Measurements from ENCODE around the gene ALPL. TPM values are rescaled to one million over a fixed set of nuclear protein-coding genes. Genes with fewer than 3 reads are reported as not detected.

ALPL gene
- total and polyA plus RNA-seq, 10 of the 15 experiments (the other 5 are each of a cell fraction or from before 2014, with no cell fraction given): 0.07 to 0.59 (median 0.31) TPM; not detected in 2

DNA sequence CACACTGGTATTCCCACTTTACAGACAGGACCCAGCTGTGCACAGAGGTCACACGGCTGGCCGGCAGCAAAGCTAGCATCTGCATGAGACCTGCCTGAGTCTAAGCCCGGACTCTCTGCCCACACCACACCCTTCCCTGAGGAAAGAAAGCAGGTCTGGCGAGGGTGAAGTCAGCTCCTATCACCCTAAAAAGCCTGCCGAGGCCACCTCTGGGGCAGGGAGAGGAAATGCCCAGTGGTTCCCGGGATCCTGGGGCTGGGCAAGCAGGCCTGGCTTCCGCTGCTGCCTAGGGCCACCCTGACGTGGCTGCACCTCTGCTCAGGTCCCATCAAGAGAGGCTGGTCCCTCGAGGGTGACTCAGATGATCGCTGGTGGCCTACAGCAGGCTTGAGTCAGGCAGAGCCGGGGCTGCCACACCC, 117.7 kb downstream of the ALPL start (continued):
- TF ChIP-seq, protein P1, sequence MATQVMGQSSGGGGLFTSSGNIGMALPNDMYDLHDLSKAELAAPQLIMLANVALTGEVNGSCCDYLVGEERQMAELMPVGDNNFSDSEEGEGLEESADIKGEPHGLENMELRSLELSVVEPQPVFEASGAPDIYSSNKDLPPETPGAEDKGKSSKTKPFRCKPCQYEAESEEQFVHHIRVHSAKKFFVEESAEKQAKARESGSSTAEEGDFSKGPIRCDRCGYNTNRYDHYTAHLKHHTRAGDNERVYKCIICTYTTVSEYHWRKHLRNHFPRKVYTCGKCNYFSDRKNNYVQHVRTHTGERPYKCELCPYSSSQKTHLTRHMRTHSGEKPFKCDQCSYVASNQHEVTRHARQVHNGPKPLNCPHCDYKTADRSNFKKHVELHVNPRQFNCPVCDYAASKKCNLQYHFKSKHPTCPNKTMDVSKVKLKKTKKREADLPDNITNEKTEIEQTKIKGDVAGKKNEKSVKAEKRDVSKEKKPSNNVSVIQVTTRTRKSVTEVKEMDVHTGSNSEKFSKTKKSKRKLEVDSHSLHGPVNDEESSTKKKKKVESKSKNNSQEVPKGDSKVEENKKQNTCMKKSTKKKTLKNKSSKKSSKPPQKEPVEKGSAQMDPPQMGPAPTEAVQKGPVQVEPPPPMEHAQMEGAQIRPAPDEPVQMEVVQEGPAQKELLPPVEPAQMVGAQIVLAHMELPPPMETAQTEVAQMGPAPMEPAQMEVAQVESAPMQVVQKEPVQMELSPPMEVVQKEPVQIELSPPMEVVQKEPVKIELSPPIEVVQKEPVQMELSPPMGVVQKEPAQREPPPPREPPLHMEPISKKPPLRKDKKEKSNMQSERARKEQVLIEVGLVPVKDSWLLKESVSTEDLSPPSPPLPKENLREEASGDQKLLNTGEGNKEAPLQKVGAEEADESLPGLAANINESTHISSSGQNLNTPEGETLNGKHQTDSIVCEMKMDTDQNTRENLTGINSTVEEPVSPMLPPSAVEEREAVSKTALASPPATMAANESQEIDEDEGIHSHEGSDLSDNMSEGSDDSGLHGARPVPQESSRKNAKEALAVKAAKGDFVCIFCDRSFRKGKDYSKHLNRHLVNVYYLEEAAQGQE (IDR thresholded peaks at IDR 0.05; ENCODE audit: low read depth, low read length): no peak
- TF ChIP-seq FOS (IDR thresholded peaks at IDR 0.05; ENCODE audit: borderline replicate concordance, extremely low read depth, insufficient read length) (no peak), JUND (IDR thresholded peaks at IDR 0.05; ENCODE audit: low read depth, low read length) (no peak), RAD21 (IDR thresholded peaks at IDR 0.05; ENCODE audit: insufficient read depth, low read depth, low read length) (no peak)

Other genes starting within 250 kb of the ALPL start
- gene ECE1, start 219.0 kb upstream of the ALPL start, total RNA-seq (2014; rRNA removed): 39.9 and 40.5 TPM in 2 replicates
- gene ECE1, start 219.0 kb upstream of the ALPL start, total RNA-seq (2014; rRNA removed; fragmentation: Illumina TruSeq; extraction: Trizol): 19.2 and 20.4 TPM in 2 replicates
- 81.0 and 81.5 TPM in 2 replicates for gene ECE1, start 219.0 kb upstream of the ALPL start, total RNA-seq (2021)
- 23.4 and 34.2 TPM in 2 replicates for gene ECE1, start 219.0 kb upstream of the ALPL start, polyA plus RNA-seq (2011; rRNA removed)
- 39.6 and 50.9 TPM in 2 replicates for gene ECE1, start 219.0 kb upstream of the ALPL start, polyA plus RNA-seq (2014; fragmentation: Illumina TruSeq; extraction: Trizol)
- gene ECE1, start 219.0 kb upstream of the ALPL start, polyA plus RNA-seq (2014; fragmentation: Nextera tagmentation; extraction: Ambion mirVana): 1 to 10 TPM in 1 of 2 experiments, under 1 TPM in 1; 0.97 to 2.4 TPM
- 32.2 and 41.0 TPM in 2 replicates for gene ECE1, start 219.0 kb upstream of the ALPL start, polyA plus RNA-seq (2014; rRNA removed)
- 10 to 100 TPM; 40.5 to 43.6 TPM for gene ECE1, start 219.0 kb upstream of the ALPL start, polyA plus RNA-seq (2016; fragmentation: Nextera tagmentation; extraction: Ambion mirVana)
- gene NBPF3, start 69.3 kb upstream of the ALPL start, total RNA-seq (2014; rRNA removed): 2.8 and 3.6 TPM in 2 replicates
- gene NBPF3, start 69.3 kb upstream of the ALPL start, total RNA-seq (2014; rRNA removed; fragmentation: Illumina TruSeq; extraction: Trizol): 3.4 and 4.1 TPM in 2 replicates
- gene NBPF3, start 69.3 kb upstream of the ALPL start, total RNA-seq (2021): 4.0 TPM in 2 replicates
- gene NBPF3, start 69.3 kb upstream of the ALPL start, polyA plus RNA-seq (2011; rRNA removed): 4.4 and 5.2 TPM in 2 replicates
- 3.0 and 3.3 TPM in 2 replicates for gene NBPF3, start 69.3 kb upstream of the ALPL start, polyA plus RNA-seq (2014; fragmentation: Illumina TruSeq; extraction: Trizol)
- under 1 TPM; 0.56 to 0.66 TPM for gene NBPF3, start 69.3 kb upstream of the ALPL start, polyA plus RNA-seq (2014; fragmentation: Nextera tagmentation; extraction: Ambion mirVana)
- 2.4 and 2.6 TPM in 2 replicates for gene NBPF3, start 69.3 kb upstream of the ALPL start, polyA plus RNA-seq (2014; rRNA removed)
- gene NBPF3, start 69.3 kb upstream of the ALPL start, polyA plus RNA-seq (2016; fragmentation: Nextera tagmentation; extraction: Ambion mirVana): 1 to 10 TPM in 1 of 2 experiments, under 1 TPM in 1; 0.93 to 2.6 TPM
- gene RAP1GAP, start 159.9 kb downstream of the ALPL start, total RNA-seq (2014; rRNA removed): 0.06 TPM in 1 of 2 replicates, not detected in the other
- gene RAP1GAP, start 159.9 kb downstream of the ALPL start, total RNA-seq (2014; rRNA removed; fragmentation: Illumina TruSeq; extraction: Trizol): 0.04 TPM in 1 of 2 replicates, not detected in the other
- gene RAP1GAP, start 159.9 kb downstream of the ALPL start, total RNA-seq (2021): 0.05 and 0.21 TPM in 2 replicates
- 0.73 and 0.96 TPM in 2 replicates for gene RAP1GAP, start 159.9 kb downstream of the ALPL start, polyA plus RNA-seq (2011; rRNA removed)
- gene RAP1GAP, start 159.9 kb downstream of the ALPL start, polyA plus RNA-seq (2014; fragmentation: Illumina TruSeq; extraction: Trizol): 0.09 TPM in 1 of 2 replicates, not detected in the other
- not detected for gene RAP1GAP, start 159.9 kb downstream of the ALPL start, polyA plus RNA-seq (2014; fragmentation: Nextera tagmentation; extraction: Ambion mirVana)
- 0.08 and 0.09 TPM in 2 replicates for gene RAP1GAP, start 159.9 kb downstream of the ALPL start, polyA plus RNA-seq (2014; rRNA removed)
- under 1 TPM in 1 of 2 experiments, not detected in 1; 0.09 TPM for gene RAP1GAP, start 159.9 kb downstream of the ALPL start, polyA plus RNA-seq (2016; fragmentation: Nextera tagmentation; extraction: Ambion mirVana)

Measured in GM12878 (cell line).